Fibroblast of villous mesenchyme (primary cell): ENCODE data around the gene IL36A. TPM values are rescaled to one million over a fixed set of nuclear protein-coding genes. Genes with fewer than 3 reads are reported as not detected.

ENCODE experiments used
- DNase-seq: peaks from one replicate; pipeline ENCODE4 v3.0.0-alpha.2; 2010; ENCODE audit warnings: low read depth
- H3K4me3 ChIP-seq: 2 replicates; pipeline ENCODE4 v1.5.1; 2011; ENCODE audit warnings: low read depth, mild to moderate bottlenecking, low read length
- CTCF ChIP-seq: IDR thresholded peaks from 2 replicates; pipeline ENCODE4 v1.5.1; 2012; ENCODE audit warnings: low read depth, mild to moderate bottlenecking, low read length; ENCODE audit not compliant: insufficient read depth
- total RNA-seq: library from RNA; depleted of rRNA; stranded (reverse); fragments of >200 nt; gene quantifications from 2 replicates; pipeline ENCODE4 v1.2.3, GENCODE V29; 2012

IL36A gene
- not detected in 2 replicates for total RNA-seq

GRCh38 chr2:113005030-113005509, at the start of gene IL36A:
IL36A (plus strand) TSS chr2:113005459; CDS start chr2:113005872, 413 bp downstream.
- no peak within 1 kb of the TSS for H3K4me3 ChIP-seq
- no peak for DNase-seq
- TF ChIP-seq CTCF = no peak

- H3K4me3 ChIP-seq = no peak overlapping the region
- no peak for TF ChIP-seq CTCF
- no peak for DNase-seq
Observed at GRCh38 chr2:112957511-112957910, 47.7 kb upstream of the IL36A start.

GRCh38 chr2:112958428-112959108, 46.7 kb upstream of the IL36A start:
- peak; percentile 60 for DNase-seq
- TF ChIP-seq CTCF = peak; percentile 94
- no peak overlapping the region for H3K4me3 ChIP-seq

GRCh38 chr2:112959109-112959812, 46.0 kb upstream of the IL36A start:
- no peak for TF ChIP-seq CTCF
- DNase-seq = no peak
- H3K4me3 ChIP-seq = no peak overlapping the region

- no peak for DNase-seq
- TF ChIP-seq CTCF = peak; percentile 1
- H3K4me3 ChIP-seq = no peak overlapping the region
Observed at GRCh38 chr2:112960230-112960825, 44.9 kb upstream of the IL36A start.

- DNase-seq = no peak
- TF ChIP-seq CTCF = no peak
- no peak overlapping the region for H3K4me3 ChIP-seq
Observed at GRCh38 chr2:112962308-112963175, 42.7 kb upstream of the IL36A start.
